Measurements from ENCODE around the gene AK9.
"Not testable (repeated sequence)": the region's sequence is repeated elsewhere in the genome, so short reads cannot be mapped to it uniquely, and the experiment has no call there.

AK9 gene

DNA sequence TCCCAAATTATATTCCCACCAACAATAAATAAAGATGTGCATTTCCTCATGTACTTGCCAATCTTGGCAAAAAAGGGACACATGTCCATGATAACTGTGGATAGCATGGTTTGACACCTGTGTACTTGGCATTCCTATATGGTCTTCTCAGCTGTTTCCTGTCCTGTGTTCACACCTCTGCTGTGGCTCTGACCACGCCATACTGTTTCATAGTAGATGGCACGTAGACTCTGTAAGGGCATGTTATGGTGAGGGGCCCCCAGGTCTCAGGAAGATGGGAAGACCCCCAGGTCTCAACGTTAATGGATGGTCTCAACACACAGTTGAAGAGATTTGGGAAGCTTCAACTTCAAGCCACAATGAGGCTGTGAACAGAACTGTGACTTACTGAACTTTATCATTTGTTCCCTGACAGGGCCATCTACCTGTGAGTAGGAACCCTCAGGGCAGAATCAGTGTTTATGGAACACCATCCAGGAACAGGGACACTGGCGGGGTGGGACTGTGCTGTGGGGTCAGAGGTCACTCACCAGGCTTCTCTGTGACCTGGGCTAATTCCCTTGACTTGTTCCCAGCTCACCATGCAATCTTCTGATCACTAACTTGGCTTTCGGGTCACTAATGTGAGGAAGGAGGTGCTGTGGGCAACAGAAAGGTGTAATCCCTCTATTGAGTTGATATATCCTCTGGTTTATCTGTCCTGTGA is 219.7 kb downstream of the AK9 start:
- no peak for DNase-seq (ENCODE audit: low read depth)
- no peak overlapping the region for H3K4me3 ChIP-seq (ENCODE audit: low read length)
- TF ChIP-seq, protein P1, sequence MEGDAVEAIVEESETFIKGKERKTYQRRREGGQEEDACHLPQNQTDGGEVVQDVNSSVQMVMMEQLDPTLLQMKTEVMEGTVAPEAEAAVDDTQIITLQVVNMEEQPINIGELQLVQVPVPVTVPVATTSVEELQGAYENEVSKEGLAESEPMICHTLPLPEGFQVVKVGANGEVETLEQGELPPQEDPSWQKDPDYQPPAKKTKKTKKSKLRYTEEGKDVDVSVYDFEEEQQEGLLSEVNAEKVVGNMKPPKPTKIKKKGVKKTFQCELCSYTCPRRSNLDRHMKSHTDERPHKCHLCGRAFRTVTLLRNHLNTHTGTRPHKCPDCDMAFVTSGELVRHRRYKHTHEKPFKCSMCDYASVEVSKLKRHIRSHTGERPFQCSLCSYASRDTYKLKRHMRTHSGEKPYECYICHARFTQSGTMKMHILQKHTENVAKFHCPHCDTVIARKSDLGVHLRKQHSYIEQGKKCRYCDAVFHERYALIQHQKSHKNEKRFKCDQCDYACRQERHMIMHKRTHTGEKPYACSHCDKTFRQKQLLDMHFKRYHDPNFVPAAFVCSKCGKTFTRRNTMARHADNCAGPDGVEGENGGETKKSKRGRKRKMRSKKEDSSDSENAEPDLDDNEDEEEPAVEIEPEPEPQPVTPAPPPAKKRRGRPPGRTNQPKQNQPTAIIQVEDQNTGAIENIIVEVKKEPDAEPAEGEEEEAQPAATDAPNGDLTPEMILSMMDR (conservative IDR thresholded peaks at IDR 0.05; ENCODE audit: low read length): no peak

DNA sequence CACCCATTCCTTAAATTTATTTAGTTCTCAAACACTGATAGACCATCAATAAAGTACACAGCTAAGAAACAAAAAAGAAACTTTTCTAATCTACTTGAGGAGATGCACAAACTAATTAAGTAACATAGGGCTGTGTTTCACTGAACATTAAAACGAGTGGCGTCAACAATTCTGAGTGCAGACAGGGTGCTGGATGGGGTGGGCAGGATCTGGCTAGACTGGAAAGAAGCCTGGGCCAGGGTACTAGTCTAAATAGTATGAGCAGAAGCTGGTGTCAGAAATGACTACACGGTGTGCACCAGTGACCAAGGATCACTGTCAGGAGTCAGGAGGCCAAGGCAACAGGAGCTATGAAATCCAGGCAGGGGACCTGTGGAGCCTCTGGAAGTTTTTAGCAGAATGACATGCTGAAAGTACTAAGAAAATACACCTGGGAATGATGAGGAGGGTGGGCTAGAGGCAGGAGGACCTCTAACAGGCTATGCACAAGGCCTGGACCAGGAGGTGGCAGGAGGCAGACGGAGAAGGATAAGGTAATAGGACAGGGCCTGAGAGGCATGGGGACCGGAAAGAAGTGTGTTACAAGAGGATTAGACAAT is 221.3 kb downstream of the AK9 start:
- H3K4me3 ChIP-seq (ENCODE audit: low read length): no peak overlapping the region
- TF ChIP-seq, protein P1 (conservative IDR thresholded peaks at IDR 0.05; ENCODE audit: low read length): no peak
- DNase-seq (ENCODE audit: low read depth): no peak

DNA sequence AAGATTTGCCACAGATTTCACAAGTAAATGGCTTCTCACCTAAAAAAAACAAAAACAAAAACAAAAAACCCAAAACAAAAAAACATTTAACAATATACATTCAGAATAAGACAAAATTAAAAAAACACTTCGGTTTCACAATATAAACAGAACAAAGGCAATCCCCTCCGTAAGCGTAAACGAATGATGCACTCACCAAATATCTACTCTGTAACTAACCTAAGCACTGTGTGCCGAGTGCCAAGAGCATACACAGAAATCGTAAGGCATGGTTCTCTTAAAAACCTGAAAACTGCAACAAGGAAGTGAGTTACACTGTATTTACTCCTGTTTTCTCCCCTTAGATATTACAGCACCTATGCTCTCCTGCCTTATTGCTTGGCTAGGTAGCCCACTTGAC is 223.3 kb downstream of the AK9 start:
- H3K4me3 ChIP-seq (ENCODE audit: low read length): no peak overlapping the region
- DNase-seq (ENCODE audit: low read depth): no peak
- TF ChIP-seq, protein P1 (conservative IDR thresholded peaks at IDR 0.05; ENCODE audit: low read length): no peak

DNA sequence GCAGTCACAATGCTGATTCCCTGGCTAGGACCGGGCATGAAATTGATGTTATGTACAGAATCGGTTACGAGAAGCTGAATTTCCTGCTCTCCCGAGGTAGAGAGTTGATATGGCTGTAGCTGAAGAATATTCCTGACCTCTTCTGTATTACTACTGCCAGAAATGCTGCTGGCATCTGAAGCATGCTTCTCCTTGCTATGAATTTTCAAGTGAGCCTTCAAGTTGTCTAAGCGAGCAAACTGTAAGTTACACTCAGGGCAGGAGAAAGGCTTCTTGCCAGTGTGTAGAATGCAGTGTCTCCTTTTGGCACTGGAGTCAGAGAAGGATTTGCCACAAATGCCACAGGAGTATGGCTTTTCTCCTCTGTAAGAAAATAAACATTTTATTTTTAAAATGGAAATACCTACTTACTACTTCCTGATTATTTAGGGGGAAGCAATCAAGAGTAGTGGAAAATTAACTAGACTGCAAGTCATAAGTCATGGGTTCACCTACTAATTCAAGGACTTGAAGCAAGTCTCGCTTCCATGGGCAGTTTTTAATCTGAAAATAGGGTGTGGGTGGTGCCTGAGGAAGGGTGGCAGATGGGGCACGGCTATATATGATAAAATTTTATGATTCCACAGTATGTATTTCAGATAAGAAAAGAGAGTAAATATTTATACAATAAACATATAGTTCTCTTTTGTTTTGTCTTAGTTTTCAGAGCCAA is 224.6 kb downstream of the AK9 start:
- H3K4me3 ChIP-seq (ENCODE audit: low read length): no peak overlapping the region
- TF ChIP-seq, protein P1 (conservative IDR thresholded peaks at IDR 0.05; ENCODE audit: low read length): no peak
- DNase-seq (ENCODE audit: low read depth): no peak

DNA sequence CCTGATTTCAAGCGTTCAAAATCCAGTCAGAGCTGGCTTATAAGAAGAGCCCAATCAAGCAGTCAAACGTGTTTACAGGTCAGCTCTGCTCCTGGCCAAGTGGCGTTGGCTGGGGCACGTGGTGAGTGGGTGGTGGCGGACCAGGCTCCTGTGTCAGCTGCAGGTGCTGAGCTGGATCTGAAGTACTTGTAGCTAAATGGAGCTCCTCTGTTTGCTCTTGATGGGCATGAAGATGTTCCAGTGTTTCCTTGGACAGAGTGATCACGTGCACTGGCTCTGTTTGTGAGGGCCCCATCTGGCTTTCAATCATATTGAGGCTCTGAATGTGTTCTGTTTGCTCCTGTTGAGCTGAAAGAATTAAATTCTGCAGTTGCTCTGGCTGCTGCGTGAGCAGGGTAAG is 225.2 kb downstream of the AK9 start:
- H3K4me3 ChIP-seq (ENCODE audit: low read length): no peak overlapping the region
- TF ChIP-seq, protein P1 (conservative IDR thresholded peaks at IDR 0.05; ENCODE audit: low read length): no peak
- no peak for DNase-seq (ENCODE audit: low read depth)

DNA sequence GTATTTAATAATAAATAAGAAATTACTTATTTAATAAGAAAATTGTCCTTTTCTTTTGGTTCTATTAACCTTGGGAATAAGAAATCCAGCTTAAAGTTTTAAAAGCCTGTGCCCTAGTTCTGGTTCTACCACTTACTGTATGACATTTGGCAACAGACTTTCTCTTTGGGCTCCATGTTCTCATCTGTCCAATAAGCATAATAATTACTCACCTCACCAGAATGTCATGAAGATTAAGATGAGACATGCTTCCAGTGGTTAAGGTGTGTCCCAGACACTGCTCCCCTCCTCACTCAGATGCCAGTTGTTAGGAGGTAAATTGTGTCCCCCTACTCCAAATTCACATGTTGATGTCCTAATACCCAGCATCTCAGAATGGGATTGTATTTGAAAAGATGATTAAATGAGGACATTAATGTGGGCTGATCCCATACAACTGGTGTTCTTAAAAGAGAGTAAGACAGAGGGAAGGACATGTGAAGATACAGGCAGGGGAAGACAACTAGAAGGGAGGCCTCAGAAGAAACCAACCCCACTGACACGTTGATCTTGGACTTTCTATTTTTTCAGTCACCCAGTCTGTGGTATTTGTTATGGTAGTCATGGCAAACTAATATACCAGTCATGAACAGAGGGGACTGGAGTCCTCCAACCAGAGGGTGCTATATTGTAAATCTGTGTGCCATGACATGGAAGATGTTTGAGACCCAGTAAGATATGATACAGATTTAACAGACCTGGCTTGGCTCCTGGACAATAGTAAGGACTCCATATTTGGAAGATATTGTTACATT is 229.1 kb downstream of the AK9 start:
- DNase-seq (ENCODE audit: low read depth): no peak
- TF ChIP-seq, protein P1 (conservative IDR thresholded peaks at IDR 0.05; ENCODE audit: low read length): no peak
- no peak overlapping the region for H3K4me3 ChIP-seq (ENCODE audit: low read length)

DNA sequence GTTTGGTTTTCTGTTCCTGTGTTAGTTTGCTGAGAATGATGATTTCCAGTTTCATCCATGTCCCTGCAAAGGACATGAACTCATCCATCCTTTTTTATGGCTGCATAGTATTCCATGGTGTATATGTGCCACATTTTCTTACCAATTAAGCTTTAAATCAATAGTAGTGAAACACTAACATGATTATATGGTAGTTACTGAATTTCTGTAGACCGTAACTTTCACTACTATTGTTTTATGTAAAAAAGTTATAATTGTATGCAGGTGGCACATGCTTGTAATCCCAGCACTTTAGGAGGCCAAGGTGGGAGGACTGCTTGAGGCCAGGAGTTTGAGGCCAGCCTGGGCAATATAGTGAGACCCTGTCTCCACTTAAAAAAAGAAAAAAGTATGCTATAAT is 229.8 kb downstream of the AK9 start:
- not testable (repeated sequence) for DNase-seq (ENCODE audit: low read depth); H3K4me3 ChIP-seq (ENCODE audit: low read length)
